DMS53 (cell line): Measurements from ENCODE around the gene MINDY2.

ENCODE experiments used
- DNase-seq: peaks from one replicate; lab custom pipeline; 2025; lab: John Stamatoyannopoulos, UW

Gene MINDY2

GRCh38 chr15:58770857-58771620, at the start of gene MINDY2:
MINDY2 (plus strand) TSS chr15:58771302; CDS start chr15:58771396, 94 bp downstream.
- peak; percentile 99 for DNase-seq

GRCh38 chr15:58724466-58724865, 46.6 kb upstream of the MINDY2 start:
- no peak for DNase-seq

GRCh38 chr15:58726867-58727266, 44.2 kb upstream of the MINDY2 start:
- no peak for DNase-seq

GRCh38 chr15:58731756-58732535, 39.2 kb upstream of the MINDY2 start:
- no peak for DNase-seq

- no peak for DNase-seq
Measured at GRCh38 chr15:58732625-58733363, 38.3 kb upstream of the MINDY2 start.

GRCh38 chr15:58734859-58735258, 36.2 kb upstream of the MINDY2 start:
- DNase-seq = no peak

- DNase-seq = no peak
Measured at GRCh38 chr15:58736018-58736643, 35.0 kb upstream of the MINDY2 start.

GRCh38 chr15:58737298-58737697, 33.8 kb upstream of the MINDY2 start:
- DNase-seq = no peak

- no peak for DNase-seq
Measured at GRCh38 chr15:58738046-58738707, 32.9 kb upstream of the MINDY2 start.

- no peak for DNase-seq
Measured at GRCh38 chr15:58740436-58740835, 30.7 kb upstream of the MINDY2 start.

GRCh38 chr15:58741032-58741431, 30.1 kb upstream of the MINDY2 start:
- DNase-seq = no peak

- DNase-seq = no peak
Measured at GRCh38 chr15:58742022-58742813, 28.9 kb upstream of the MINDY2 start.

GRCh38 chr15:58742819-58743502, 28.1 kb upstream of the MINDY2 start:
- DNase-seq = no peak

- DNase-seq = no peak
Measured at GRCh38 chr15:58746174-58746573, 24.9 kb upstream of the MINDY2 start.

GRCh38 chr15:58748040-58748851, 22.9 kb upstream of the MINDY2 start:
- no peak for DNase-seq

GRCh38 chr15:58748852-58749531, 22.1 kb upstream of the MINDY2 start:
- peak; percentile 77 for DNase-seq

GRCh38 chr15:58749532-58750337, 21.4 kb upstream of the MINDY2 start, which contains the start of gene ADAM10:
ADAM10 (minus strand) TSS chr15:58749707; CDS start chr15:58749534, 173 bp downstream.
- peak; percentile 99 for DNase-seq

GRCh38 chr15:58752716-58753115, 18.4 kb upstream of the MINDY2 start:
- no peak for DNase-seq
